Keratinocyte (primary cell): ENCODE data around the gene GALNT3.

Experiments used
- CTCF ChIP-seq, 3 experiments: IDR thresholded peaks in 1 of 3; conservative IDR thresholded peaks in 1 of 3; optimal IDR thresholded peaks in 1 of 3; 2 replicates in 2 of 3; 3 replicates in 1 of 3; pipeline versions ENCODE3 to v1.5.1; 2011; ENCODE audit warnings: low read length in 3 of 3, mild to moderate bottlenecking in 3 of 3, moderate library complexity in 2 of 3, control low read depth in 1 of 3, inconsistent platforms in 1 of 3; ENCODE audit not compliant: insufficient read depth in 2 of 3; ENCODE audit errors: extremely low read depth in 1 of 3
- EZH2 ChIP-seq: IDR thresholded peaks from one replicate; pipeline ENCODE4 v1.6.1; 2012; ENCODE audit warnings: inconsistent platforms, mild to moderate bottlenecking, low read length, moderate library complexity

- no peak for TF ChIP-seq CTCF (optimal IDR thresholded peaks at IDR 0.05 in 1 of 3, IDR thresholded peaks at IDR 0.05 in 1 of 3, conservative IDR thresholded peaks at IDR 0.05 in 1 of 3; ENCODE audit: extremely low read depth in 1 of 3, insufficient read depth in 2 of 3, low read length in 3 of 3)
- TF ChIP-seq EZH2 = no peak
These were observed 33.9 kb upstream of the GALNT3 start for GRCh38 chr2:165827921-165828276.
